ENCODE results near the gene ITM2C.

Gene ITM2C

GRCh38 chr2:230864605-230865306 lies at the start of gene ITM2C (continued):
- TF ChIP-seq ZNF518A (tag by site-specific recombination; conservative IDR thresholded peaks at IDR 0.05; ENCODE audit: low read depth) (no peak), IKZF3 (tag by site-specific recombination; IDR thresholded peaks at IDR 0.05) (no peak), ZNF670 (tag by site-specific recombination; IDR thresholded peaks at IDR 0.05; ENCODE audit: low read depth) (no peak), ZNF544 (tag by site-specific recombination; IDR thresholded peaks at IDR 0.05) (no peak), ZNF768 (tag by site-specific recombination; IDR thresholded peaks at IDR 0.05) (no peak), SP2 (tag by site-specific recombination; IDR thresholded peaks at IDR 0.05) (peak; percentile 43), GLI2 (tag by site-specific recombination; IDR thresholded peaks at IDR 0.05; ENCODE audit: borderline replicate concordance, low read depth) (no peak), ATF2 (tag by site-specific recombination; IDR thresholded peaks at IDR 0.05; ENCODE audit: low read depth) (no peak), ZNF155 (tag by site-specific recombination; IDR thresholded peaks at IDR 0.05) (no peak), ZNF391 (tag by site-specific recombination; IDR thresholded peaks at IDR 0.05; ENCODE audit: borderline replicate concordance, low read depth) (no peak), ZNF214 (tag by site-specific recombination; IDR thresholded peaks at IDR 0.05; ENCODE audit: borderline replicate concordance) (no peak), ZNF48 (tag by site-specific recombination; IDR thresholded peaks at IDR 0.05) (no peak), ZNF416 (tag by site-specific recombination; IDR thresholded peaks at IDR 0.05) (no peak), BCL11B (tag by site-specific recombination; IDR thresholded peaks at IDR 0.05; ENCODE audit: low read depth) (no peak), ZNF560 (tag by site-specific recombination; IDR thresholded peaks at IDR 0.05; ENCODE audit: borderline replicate concordance) (no peak), ZBTB17 (tag by site-specific recombination; IDR thresholded peaks at IDR 0.05) (peak; percentile 85), ZNF248 (tag by site-specific recombination; IDR thresholded peaks at IDR 0.05) (no peak), PRDM10 (tag by site-specific recombination; IDR thresholded peaks at IDR 0.05) (no peak), ZNF600 (tag by site-specific recombination; IDR thresholded peaks at IDR 0.05) (peak; percentile 72), PRDM1 (tag by site-specific recombination; IDR thresholded peaks at IDR 0.05) (peak; percentile 89), EGR2 (tag by site-specific recombination; IDR thresholded peaks at IDR 0.05; ENCODE audit: low read depth) (no peak), HOXA7 (CRISPR knock-in tag; IDR thresholded peaks at IDR 0.05; ENCODE audit: borderline replicate concordance) (no peak), ZBTB26 (tag by site-specific recombination; optimal IDR thresholded peaks at IDR 0.05) (peak; percentile 71), ZNF184 (tag by site-specific recombination; IDR thresholded peaks at IDR 0.05) (no peak), ZNF335 (tag by site-specific recombination; conservative IDR thresholded peaks at IDR 0.05) (peak; percentile 91), SALL2 (tag by site-specific recombination; IDR thresholded peaks at IDR 0.05; ENCODE audit: borderline replicate concordance) (no peak)

Data from HEK293 (cell line).